PC-9 (cell line): Measurements from ENCODE around the gene IQCM.

Experiments used
- EZH2 ChIP-seq: fragments of 200-600 bp; sonication (generic); IDR thresholded peaks from 2 replicates; pipeline ENCODE4 v1.8.0; 2017; ENCODE audit warnings: antibody characterized with exemption, low read depth
- TF ChIP-seq, protein P1 (sequence below): fragments of 200-600 bp; sonication (generic); conservative IDR thresholded peaks from 2 replicates; pipeline ENCODE4 v1.6.1; 2017; ENCODE audit warnings: mixed run types, antibody characterized with exemption, mild to moderate bottlenecking, moderate library complexity

- TF ChIP-seq, protein P1, sequence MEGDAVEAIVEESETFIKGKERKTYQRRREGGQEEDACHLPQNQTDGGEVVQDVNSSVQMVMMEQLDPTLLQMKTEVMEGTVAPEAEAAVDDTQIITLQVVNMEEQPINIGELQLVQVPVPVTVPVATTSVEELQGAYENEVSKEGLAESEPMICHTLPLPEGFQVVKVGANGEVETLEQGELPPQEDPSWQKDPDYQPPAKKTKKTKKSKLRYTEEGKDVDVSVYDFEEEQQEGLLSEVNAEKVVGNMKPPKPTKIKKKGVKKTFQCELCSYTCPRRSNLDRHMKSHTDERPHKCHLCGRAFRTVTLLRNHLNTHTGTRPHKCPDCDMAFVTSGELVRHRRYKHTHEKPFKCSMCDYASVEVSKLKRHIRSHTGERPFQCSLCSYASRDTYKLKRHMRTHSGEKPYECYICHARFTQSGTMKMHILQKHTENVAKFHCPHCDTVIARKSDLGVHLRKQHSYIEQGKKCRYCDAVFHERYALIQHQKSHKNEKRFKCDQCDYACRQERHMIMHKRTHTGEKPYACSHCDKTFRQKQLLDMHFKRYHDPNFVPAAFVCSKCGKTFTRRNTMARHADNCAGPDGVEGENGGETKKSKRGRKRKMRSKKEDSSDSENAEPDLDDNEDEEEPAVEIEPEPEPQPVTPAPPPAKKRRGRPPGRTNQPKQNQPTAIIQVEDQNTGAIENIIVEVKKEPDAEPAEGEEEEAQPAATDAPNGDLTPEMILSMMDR, result no peak
- TF ChIP-seq EZH2, result no peak
Observed at GRCh38 chr4:149486861-149487260, 328.8 kb downstream of the IQCM start.
